Stimulated activated memory B cell treated with anti-CD40 and anti-IgM and Interleukin-4, amounts not matched to agents 10 μg/mL and 1 μg/mL and 100 μg/mL, for 72 hours (primary cell): ENCODE data around the gene NPM1.
"Not testable (repeated sequence)": the region's sequence is repeated elsewhere in the genome, so short reads cannot be mapped to it uniquely, and the experiment has no call there.

Experiments
- ATAC-seq: fragments of 150-1000 bp; cut with Tn5 transposase; 2 replicates; pipeline ENCODE4 v1.10.0; 2021
- H3K27ac Mint-ChIP-seq: one replicate; pipeline ENCODE4 v1.8.0; 2022; ENCODE audit warnings: mild to moderate bottlenecking, mixed read lengths
- H3K27me3 Mint-ChIP-seq: one replicate; pipeline ENCODE4 v1.8.0; 2022; ENCODE audit warnings: mixed read lengths
- H3K36me3 Mint-ChIP-seq: one replicate; pipeline ENCODE4 v1.8.0; 2022; ENCODE audit warnings: mixed read lengths
- H3K4me1 Mint-ChIP-seq: one replicate; pipeline ENCODE4 v1.8.0; 2022; ENCODE audit warnings: mixed read lengths
- H3K4me3 Mint-ChIP-seq: one replicate; pipeline ENCODE4 v1.8.0; 2022; ENCODE audit warnings: mild to moderate bottlenecking, moderate library complexity, mixed read lengths
- H3K9me3 Mint-ChIP-seq: one replicate; pipeline ENCODE4 v1.8.0; 2022; ENCODE audit warnings: mixed read lengths

The NPM1 gene

DNA sequence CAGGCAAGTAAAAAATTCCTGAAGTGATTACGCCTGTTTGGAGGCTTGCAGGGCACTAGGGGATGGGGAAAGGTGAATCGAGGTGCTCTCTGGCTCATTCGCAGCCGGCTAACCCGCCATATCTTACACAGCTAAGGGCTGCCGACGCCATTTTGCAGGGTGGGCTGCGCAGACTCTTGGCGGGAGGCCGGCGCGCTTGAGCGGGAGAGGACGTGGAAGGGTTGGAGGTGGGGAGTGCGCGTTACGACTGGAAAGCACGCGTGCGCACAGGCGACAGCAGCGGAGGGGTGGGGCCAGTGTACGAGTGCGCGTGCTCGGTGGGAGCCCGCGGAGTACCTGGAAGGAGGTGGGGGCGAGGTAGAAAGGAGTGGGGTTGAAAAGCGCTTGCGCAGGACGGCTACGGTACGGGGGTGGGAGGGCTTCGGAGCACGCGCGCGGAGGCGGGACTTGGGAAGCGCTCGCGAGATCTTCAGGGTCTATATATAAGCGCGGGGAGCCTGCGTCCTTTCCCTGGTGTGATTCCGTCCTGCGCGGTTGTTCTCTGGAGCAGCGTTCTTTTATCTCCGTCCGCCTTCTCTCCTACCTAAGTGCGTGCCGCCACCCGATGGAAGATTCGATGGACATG lies at the start of gene NPM1:
NPM1 (plus strand) TSS at position 505 of the 625 bp plus-strand sequence; CDS start at position 605, 100 bp downstream.
- peaks cover 46% of the 10 kb centered on the region for H3K36me3 Mint-ChIP-seq
- H3K27ac Mint-ChIP-seq: peak within 1 kb of the TSS; percentile 87
- peak; percentile 94 for ATAC-seq
- H3K4me3 Mint-ChIP-seq: peak within 1 kb of the TSS; percentile 79
- peaks cover 33% of the 10 kb centered on the region for H3K4me1 Mint-ChIP-seq
- no peaks in the 10 kb centered on the region for H3K9me3 Mint-ChIP-seq
- no peaks in the 10 kb centered on the region for H3K27me3 Mint-ChIP-seq

- ATAC-seq: no peak
- H3K27me3 Mint-ChIP-seq: peaks cover 41% of the 10 kb centered on the region
- H3K27ac Mint-ChIP-seq: no peak overlapping the region
- no peaks in the 10 kb centered on the region for H3K36me3 Mint-ChIP-seq
- H3K4me3 Mint-ChIP-seq: no peak overlapping the region
- no peaks in the 10 kb centered on the region for H3K9me3 Mint-ChIP-seq
- H3K4me1 Mint-ChIP-seq: peaks cover 7% of the 10 kb centered on the region
These were observed 47.6 kb upstream of the NPM1 start for GRCh38 chr5:171340042-171340441.

- ATAC-seq: no peak
- H3K4me3 Mint-ChIP-seq: no peak overlapping the region
- no peaks in the 10 kb centered on the region for H3K36me3 Mint-ChIP-seq
- H3K27ac Mint-ChIP-seq: no peak overlapping the region
- H3K27me3 Mint-ChIP-seq: peaks cover 36% of the 10 kb centered on the region
- H3K4me1 Mint-ChIP-seq: peaks cover 7% of the 10 kb centered on the region
- H3K9me3 Mint-ChIP-seq: no peaks in the 10 kb centered on the region
These were observed 47.2 kb upstream of the NPM1 start for GRCh38 chr5:171340491-171340890.

DNA sequence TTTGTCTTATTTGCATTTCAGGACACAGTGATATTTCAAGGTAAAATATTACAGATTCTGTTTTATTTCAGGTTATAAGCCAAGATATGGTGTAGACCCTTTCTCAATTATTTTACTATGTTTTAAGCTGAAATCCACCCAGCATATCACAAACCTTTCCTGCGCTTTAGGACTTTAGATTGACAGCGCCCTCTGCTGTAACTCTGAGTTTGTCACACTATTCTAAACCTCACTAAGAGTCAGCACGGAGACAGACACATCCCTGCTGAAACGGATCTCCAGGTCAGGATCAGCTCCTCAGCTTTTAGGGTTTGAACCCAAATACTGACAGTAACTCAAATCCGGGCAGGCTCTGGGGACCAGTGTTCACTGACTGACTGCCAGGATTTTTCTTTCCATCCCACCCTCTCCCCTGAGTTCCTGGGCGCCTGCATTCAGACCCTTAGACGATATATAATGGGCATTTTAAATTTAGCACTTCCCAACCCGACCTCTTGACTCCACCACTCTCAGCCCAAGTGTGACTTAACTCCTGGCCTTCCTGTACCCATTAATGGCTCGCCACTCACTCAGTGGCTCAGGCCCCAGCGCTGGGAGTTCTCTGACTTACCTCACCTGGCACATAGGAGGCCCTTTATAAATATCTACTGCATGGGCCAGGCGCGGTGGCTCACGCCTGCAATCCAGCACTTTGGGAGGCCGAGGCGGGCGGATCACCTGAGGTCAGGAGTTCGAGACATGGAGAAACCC lies 45.1 kb upstream of the NPM1 start:
- Mint-ChIP-seq H3K36me3 (no peaks in the 10 kb centered on the region), H3K4me3 (no peak overlapping the region), H3K9me3 (no peaks in the 10 kb centered on the region), H3K27me3 (peaks cover 16% of the 10 kb centered on the region), H3K27ac (no peak overlapping the region), H3K4me1 (no peaks in the 10 kb centered on the region)
- no peak for ATAC-seq

- ATAC-seq: no peak
- no peaks in the 10 kb centered on the region for H3K9me3 Mint-ChIP-seq
- H3K27ac Mint-ChIP-seq: no peak overlapping the region
- no peak overlapping the region for H3K4me3 Mint-ChIP-seq
- no peaks in the 10 kb centered on the region for H3K4me1 Mint-ChIP-seq
- no peaks in the 10 kb centered on the region for H3K36me3 Mint-ChIP-seq
- peaks cover 8% of the 10 kb centered on the region for H3K27me3 Mint-ChIP-seq
These were observed 42.6 kb upstream of the NPM1 start for GRCh38 chr5:171344936-171345608.

DNA sequence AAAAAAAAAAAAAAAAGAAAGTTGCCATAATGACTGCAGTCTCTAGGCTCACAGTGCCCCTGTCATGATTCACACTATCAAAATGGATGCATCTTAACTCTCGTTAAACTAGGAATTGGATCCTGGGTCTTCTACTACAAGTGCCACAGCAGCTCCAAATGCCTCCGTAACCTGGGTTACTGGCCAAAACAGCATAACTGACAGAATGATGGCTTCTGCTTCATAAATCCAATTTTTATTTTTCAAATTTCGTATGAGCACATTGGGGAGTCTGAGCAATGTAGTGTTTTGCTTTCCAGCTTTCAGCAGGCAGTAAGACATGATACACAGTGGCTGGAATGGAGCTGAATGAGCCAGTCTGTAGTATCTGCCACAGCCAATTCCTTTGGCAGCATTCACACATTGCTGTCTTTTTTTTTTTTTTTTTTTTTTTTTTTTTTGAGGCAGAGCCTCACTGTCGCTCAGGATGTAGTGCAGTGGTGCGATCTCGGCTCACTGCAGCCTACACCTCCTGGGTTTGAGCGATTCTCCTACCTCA lies 36.0 kb upstream of the NPM1 start:
- no peak overlapping the region for H3K27ac Mint-ChIP-seq
- H3K9me3 Mint-ChIP-seq: no peaks in the 10 kb centered on the region
- H3K4me1 Mint-ChIP-seq: no peaks in the 10 kb centered on the region
- no peak for ATAC-seq
- H3K27me3 Mint-ChIP-seq: peaks cover 25% of the 10 kb centered on the region
- H3K4me3 Mint-ChIP-seq: no peak overlapping the region
- H3K36me3 Mint-ChIP-seq: no peaks in the 10 kb centered on the region

DNA sequence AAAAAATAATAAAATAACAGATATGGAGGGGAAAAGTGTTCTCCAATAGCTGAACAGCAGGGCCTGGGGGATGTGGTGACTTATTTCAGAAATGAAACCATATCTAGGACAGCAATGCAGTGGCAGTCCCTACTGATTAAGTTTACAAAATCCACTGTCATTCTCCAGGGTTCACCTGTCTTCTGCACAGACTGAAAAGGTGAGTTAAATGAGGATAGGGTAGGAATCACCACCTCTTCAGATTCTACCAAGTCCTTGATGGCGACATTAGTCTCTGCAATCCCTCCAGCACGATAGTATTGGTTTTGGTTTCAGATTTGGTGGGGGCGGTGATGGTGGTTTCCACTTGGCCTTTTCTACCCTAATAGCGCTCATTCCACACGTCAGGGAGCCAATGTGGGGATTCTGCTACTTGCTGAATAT lies 32.3 kb upstream of the NPM1 start:
- H3K4me1 Mint-ChIP-seq: no peaks in the 10 kb centered on the region
- no peaks in the 10 kb centered on the region for H3K36me3 Mint-ChIP-seq
- H3K27me3 Mint-ChIP-seq: peaks cover 15% of the 10 kb centered on the region
- H3K9me3 Mint-ChIP-seq: no peaks in the 10 kb centered on the region
- H3K4me3 Mint-ChIP-seq: peak overlapping the region; percentile 60
- H3K27ac Mint-ChIP-seq: peak overlapping the region; percentile 61
- peak; percentile 86 for ATAC-seq

DNA sequence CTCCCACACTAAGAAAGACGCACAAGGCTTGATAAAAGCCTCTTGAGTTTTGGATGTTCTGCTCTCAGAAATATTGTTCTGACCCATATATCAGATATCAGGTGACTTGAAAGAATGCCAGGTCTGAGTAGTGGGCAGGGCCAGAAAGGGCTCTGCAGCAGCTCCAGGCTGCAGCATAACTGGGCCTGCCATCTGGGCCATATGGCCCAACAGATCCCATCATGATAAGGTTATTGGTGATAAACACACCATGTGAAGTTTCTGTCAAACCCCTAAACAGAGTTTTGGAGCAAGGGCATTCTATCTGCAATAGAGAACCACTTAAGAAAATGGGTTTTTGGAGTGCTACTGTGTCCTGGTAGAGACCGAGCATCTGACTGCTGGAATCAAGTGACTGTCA lies 29.8 kb upstream of the NPM1 start:
- Mint-ChIP-seq H3K36me3 (no peaks in the 10 kb centered on the region), H3K27me3 (peaks cover 2% of the 10 kb centered on the region), H3K27ac (no peak overlapping the region), H3K9me3 (no peaks in the 10 kb centered on the region), H3K4me3 (no peak overlapping the region), H3K4me1 (no peaks in the 10 kb centered on the region)
- no peak for ATAC-seq

GRCh38 chr5:171361151-171361550 lies 26.5 kb upstream of the NPM1 start:
- not testable (repeated sequence) for H3K36me3 Mint-ChIP-seq, H3K27ac Mint-ChIP-seq, H3K9me3 Mint-ChIP-seq, H3K4me3 Mint-ChIP-seq, ATAC-seq
- Mint-ChIP-seq H3K4me1 (peaks cover 12% of the 10 kb centered on the region), H3K27me3 (peaks cover 20% of the 10 kb centered on the region)

DNA sequence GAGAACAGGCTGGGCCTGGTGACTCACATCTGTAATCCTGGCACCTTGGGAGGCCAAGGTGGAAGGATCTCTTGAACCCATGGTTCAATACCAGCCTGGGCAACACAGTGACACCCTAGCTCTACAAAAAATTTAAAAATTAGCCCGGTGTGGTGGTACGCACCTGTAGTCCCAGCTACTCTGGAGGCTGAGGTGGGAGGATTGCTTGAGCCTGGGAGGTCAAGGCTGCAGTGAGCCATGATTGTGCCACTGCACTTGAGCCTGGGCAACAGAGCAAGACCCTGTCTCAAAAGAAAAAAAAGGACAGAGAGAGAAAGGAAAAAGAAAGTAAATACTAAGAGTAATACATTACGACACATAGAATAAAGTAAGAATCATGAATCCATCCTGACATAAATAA lies 24.4 kb upstream of the NPM1 start:
- ATAC-seq, H3K9me3 Mint-ChIP-seq, H3K36me3 Mint-ChIP-seq, H3K27ac Mint-ChIP-seq, H3K4me3 Mint-ChIP-seq: not testable (repeated sequence)
- H3K4me1 Mint-ChIP-seq: peaks cover 12% of the 10 kb centered on the region
- peaks cover 31% of the 10 kb centered on the region for H3K27me3 Mint-ChIP-seq

DNA sequence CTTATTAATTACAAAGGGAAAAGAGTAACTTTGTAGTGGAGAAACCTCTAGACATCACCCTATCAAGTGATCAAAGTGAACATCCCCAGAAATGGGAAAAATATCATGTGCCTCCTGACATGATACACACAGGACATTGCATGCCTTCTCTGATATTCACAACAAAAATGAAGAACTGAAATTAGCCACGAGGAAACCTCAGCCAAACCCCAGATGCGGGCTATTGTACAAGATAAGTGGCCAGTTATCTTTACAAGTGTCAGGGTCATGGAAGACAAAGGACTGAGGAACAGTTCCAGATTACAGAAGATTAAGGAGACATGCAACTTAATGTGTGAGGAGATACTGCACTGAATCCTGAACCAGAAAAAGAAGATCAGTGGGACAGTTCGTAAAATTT lies 23.8 kb upstream of the NPM1 start:
- Mint-ChIP-seq H3K9me3 (no peaks in the 10 kb centered on the region), H3K4me1 (peaks cover 12% of the 10 kb centered on the region), H3K36me3 (no peaks in the 10 kb centered on the region), H3K27ac (no peak overlapping the region), H3K4me3 (no peak overlapping the region), H3K27me3 (peaks cover 37% of the 10 kb centered on the region)
- peak; percentile 68 for ATAC-seq

GRCh38 chr5:171365351-171365750 lies 22.3 kb upstream of the NPM1 start:
- no peak overlapping the region for H3K4me3 Mint-ChIP-seq
- ATAC-seq: no peak
- peaks cover 46% of the 10 kb centered on the region for H3K27me3 Mint-ChIP-seq
- no peak overlapping the region for H3K27ac Mint-ChIP-seq
- peaks cover 12% of the 10 kb centered on the region for H3K4me1 Mint-ChIP-seq
- H3K9me3 Mint-ChIP-seq: no peaks in the 10 kb centered on the region
- no peaks in the 10 kb centered on the region for H3K36me3 Mint-ChIP-seq

DNA sequence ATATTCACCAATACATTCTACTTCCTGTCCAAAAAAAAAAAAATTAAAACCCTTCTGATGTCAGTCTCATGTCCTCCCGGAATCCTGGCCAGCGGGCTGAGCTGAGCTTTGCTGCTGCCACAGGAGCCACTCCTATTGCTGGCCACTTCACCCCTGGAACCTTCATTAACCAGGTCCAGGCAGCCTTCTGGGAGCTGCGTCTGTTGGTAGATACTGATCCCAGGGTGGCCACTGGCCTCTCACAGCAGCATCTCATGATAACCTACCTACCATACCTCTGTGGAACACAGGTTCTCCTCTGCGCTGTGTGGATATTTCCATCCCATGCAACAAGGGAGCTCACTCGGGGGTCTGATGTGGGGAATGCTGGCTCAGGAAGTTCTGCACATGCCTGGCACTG lies 21.0 kb upstream of the NPM1 start:
- Mint-ChIP-seq H3K27ac (no peak overlapping the region), H3K27me3 (peaks cover 55% of the 10 kb centered on the region), H3K4me1 (peaks cover 12% of the 10 kb centered on the region), H3K9me3 (no peaks in the 10 kb centered on the region), H3K4me3 (no peak overlapping the region), H3K36me3 (no peaks in the 10 kb centered on the region)
- ATAC-seq: no peak

- Mint-ChIP-seq H3K27me3 (peaks cover 59% of the 10 kb centered on the region), H3K36me3 (no peaks in the 10 kb centered on the region), H3K4me3 (no peak overlapping the region), H3K27ac (no peak overlapping the region), H3K9me3 (no peaks in the 10 kb centered on the region), H3K4me1 (peaks cover 12% of the 10 kb centered on the region)
- ATAC-seq: peak; percentile 63
These were observed 20.0 kb upstream of the NPM1 start for GRCh38 chr5:171367424-171368370.

- peaks cover 1% of the 10 kb centered on the region for H3K4me1 Mint-ChIP-seq
- H3K27me3 Mint-ChIP-seq: peaks cover 59% of the 10 kb centered on the region
- no peak overlapping the region for H3K4me3 Mint-ChIP-seq
- no peaks in the 10 kb centered on the region for H3K9me3 Mint-ChIP-seq
- no peak overlapping the region for H3K27ac Mint-ChIP-seq
- no peaks in the 10 kb centered on the region for H3K36me3 Mint-ChIP-seq
- ATAC-seq: no peak
These were observed 18.6 kb upstream of the NPM1 start for GRCh38 chr5:171369056-171369455.
